GM19372 (cell line): ENCODE results near the gene ANO10.
"Not testable (repeated sequence)": the region's sequence is repeated elsewhere in the genome, so short reads cannot be mapped to it uniquely, and the experiment has no call there.

ENCODE experiments used
- ATAC-seq: cut with Tn5 transposase; IDR thresholded peaks from one replicate; pipeline ENCODE4 v1.9.1; 2021; ENCODE audit warnings: mild to moderate bottlenecking, low read depth, moderate library complexity; ENCODE audit not compliant: unreplicated experiment

Gene ANO10

GRCh38 chr3:43484926-43485488 is 136.8 kb downstream of the ANO10 start:
- ATAC-seq: no peak

DNA sequence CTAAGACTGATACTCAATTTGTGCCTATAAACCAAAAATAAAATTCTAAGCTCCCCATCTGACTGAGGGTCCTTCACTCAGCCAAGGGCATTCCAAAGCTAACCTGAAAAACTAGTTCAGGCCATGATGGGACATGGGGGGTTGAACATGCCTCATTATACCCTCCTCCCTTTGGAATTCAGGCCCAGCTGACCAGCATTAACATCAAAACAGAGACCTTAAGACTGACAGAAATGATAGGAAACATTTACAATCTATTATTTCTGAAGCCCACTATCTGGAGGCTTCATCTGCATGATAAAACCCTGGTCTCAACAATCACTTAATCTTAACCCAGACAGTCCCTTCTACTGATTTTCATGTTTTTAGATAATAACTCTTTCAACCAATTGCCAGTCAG is 140.4 kb downstream of the ANO10 start:
- no peak for ATAC-seq

DNA sequence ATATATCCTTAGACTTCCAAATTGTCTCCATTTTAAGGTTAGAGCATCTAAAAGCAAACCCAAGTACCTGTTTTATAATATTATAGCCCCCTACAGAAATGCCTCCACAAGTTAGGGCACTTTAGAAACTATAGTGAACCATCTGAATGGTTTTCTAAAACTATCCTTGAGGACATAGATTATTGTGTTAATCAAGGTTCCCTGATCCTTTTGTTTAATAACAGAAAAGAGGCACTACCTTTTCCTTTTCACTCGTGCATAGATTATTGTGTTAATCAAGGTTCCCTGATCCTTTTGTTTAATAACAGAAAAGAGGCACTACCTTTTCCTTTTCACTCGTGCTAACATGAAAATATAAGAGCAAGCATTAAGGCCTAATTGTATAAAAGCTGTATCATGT is 143.0 kb downstream of the ANO10 start:
- ATAC-seq: not testable (repeated sequence)

DNA sequence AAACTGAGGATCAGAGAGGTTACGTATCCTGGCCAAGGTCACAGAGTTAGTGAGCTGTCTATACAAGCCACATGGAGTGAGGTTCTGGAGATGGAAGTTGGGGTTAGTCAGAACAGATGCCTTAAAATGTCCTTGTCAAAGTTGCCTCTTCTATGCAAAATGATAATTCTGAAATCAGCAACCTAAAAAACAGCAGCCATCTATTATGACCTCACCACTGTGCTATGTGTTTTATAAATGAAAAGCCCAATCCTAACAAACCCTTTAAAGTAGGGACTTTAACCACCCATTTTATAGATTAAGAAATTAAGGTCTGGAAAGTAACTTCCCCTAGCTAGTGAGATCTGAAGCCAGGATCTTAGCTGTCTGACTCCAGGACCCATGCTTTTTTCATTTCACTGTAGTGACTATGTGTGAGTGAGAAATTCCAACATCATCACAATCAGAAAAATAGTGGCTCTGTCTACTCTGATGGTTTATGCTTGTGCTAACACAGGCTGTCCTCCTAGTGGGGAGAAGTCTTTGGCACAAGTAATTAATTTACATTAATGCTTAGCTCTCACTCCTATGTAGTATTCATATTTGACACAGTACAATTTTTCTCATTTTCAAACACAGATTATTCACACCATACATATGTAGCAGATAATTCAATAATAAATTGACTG is 143.6 kb downstream of the ANO10 start:
- ATAC-seq: no peak

DNA sequence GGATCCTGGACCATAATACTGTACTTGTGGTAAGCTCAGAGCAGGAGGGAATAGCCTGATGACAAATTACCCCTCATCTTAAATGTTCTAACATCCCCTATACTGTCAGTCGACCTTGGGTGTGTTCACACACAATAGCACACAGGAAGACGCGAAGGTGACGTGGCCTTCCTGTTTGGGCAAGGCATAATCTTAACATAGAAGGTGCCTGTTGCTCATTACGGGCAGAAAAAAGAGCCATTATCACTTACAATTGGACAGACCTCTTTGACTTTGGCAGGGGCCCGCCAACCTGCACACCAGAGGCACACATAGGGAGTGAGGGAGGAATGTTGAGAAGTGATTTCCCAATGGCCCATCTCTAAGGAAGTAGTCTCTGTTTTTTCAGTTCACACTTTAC is 144.2 kb downstream of the ANO10 start:
- no peak for ATAC-seq

DNA sequence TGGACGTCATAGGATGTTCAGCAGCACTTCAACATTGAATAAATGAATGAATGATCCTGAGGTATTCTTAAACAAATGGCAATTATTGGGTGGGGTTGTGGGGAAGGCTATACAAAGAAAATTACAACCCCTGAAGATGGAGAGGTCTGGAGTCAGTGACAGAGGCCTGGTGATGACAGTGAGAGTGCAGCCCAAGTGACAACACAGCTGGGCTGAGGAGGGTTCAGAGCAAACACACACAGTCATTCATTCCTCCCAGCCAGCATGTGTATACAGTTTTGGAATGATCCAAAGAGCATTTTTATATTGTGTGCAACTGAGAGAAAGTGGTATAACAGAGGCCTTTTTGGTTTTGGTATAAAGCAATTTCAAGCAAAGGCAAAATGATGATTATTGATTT is 148.1 kb downstream of the ANO10 start:
- ATAC-seq: no peak

GRCh38 chr3:43473244-43473643 is 148.6 kb downstream of the ANO10 start:
- no peak for ATAC-seq

- ATAC-seq: no peak
These were observed 153.7 kb downstream of the ANO10 start for GRCh38 chr3:43468133-43468532.

- no peak for ATAC-seq
These were observed 156.7 kb downstream of the ANO10 start for GRCh38 chr3:43465109-43465508.

GRCh38 chr3:43462566-43462965 is 159.2 kb downstream of the ANO10 start:
- not testable (repeated sequence) for ATAC-seq

- no peak for ATAC-seq
These were observed 160.5 kb downstream of the ANO10 start for GRCh38 chr3:43461345-43461744.

DNA sequence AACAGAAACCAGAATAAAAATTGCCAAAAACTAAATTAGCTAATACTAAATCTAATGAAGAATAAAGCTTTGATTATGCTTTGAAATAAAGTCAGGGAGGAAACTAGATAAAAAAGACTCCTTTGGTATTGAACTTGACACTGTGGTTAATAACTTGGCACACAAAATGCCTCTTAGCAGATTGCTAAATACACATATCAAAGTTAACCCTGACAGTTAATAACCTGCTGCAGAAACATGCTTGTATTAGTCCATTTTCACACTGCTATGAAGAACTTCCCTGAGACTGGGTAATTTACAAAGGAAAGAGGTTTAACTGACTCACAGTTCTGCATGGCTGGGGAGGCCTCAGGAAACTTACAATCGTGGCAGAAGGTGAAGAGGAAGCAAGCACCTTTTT is 164.8 kb downstream of the ANO10 start:
- not testable (repeated sequence) for ATAC-seq

DNA sequence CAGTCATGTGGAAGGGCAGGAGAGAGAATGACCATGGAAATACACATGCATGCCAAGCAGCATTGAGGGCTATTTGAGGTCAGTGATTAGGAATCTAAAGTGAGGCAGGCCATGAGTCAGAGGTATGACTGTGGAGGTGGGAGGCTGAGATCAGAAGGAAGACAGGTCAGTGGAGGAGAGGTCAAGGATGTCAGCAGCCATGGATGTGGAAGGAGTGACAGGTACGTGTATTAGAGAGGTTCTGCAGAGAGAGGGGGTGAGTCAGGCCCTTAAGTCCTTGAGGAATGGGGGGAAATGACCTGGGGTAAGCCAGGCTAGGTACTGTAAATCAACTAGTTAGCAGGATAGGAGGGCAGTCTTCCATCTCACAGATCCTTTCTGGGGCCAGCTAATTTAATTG is 166.6 kb downstream of the ANO10 start:
- ATAC-seq: no peak

GRCh38 chr3:43453981-43454380 is 167.8 kb downstream of the ANO10 start:
- no peak for ATAC-seq

DNA sequence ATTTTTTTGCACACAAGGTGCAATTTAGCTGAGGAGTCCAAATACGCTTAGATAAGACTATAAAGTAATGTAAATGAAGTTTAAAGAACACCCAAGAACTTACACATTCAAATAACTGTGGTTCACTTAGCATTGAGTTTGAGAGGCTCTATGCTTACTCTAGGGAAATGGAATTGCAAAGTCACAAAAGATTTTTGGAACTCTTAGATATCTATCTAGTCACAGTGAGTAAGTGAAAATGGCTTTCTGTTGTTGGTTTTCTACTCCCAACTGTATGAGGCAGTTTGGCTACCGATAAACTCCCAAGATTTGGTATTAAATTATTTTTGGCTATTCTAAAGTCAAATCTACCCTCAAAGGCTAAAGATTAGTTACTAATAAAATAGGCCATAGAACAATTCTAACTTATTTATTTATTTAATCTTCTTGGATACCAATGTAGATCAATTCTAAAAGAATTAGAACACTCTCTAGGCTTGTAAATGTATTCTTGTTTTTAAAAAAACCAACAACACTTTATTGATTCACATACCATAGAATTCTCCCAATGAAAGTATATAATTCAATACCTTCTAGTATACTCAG is 170.0 kb downstream of the ANO10 start:
- ATAC-seq: no peak

GRCh38 chr3:43448098-43448497 is 173.7 kb downstream of the ANO10 start:
- no peak for ATAC-seq

DNA sequence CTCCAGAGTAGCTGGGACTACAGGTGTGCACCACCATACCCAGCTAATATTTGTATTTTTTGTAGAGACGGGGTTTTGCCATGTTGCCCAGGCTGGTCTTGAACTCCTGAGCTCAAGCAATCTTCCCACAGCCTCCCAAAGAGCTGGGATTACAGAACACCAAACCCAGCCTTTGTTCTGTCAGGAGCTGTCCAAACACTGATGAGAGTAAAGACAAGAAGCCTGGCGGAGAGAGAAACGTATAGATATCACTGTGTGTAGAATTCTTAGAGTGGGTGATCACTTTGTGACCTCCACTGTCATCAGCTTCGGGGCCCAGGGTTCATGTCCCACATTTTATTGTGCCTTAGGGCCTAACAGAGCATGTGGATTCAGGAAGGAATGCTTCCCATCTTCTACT is 176.0 kb downstream of the ANO10 start:
- ATAC-seq: no peak

- no peak for ATAC-seq
These were observed 178.9 kb downstream of the ANO10 start for GRCh38 chr3:43442872-43443395.

GRCh38 chr3:43436507-43437140 is 185.2 kb downstream of the ANO10 start:
- ATAC-seq: no peak

GRCh38 chr3:43435706-43436105 is 186.1 kb downstream of the ANO10 start:
- ATAC-seq: no peak

- no peak for ATAC-seq
These were observed 187.4 kb downstream of the ANO10 start for GRCh38 chr3:43434431-43434830.
